Urinary bladder (tissue), 4 donors: ENCODE data around the gene MACROD2. TPM values are rescaled to one million over a fixed set of nuclear protein-coding genes. Genes with fewer than 3 reads are reported as not detected.
A peak's percentile ranks its signal among the peaks of the same experiment; 100 is the strongest.
"Not testable (repeated sequence)": the region's sequence is repeated elsewhere in the genome, so short reads cannot be mapped to it uniquely, and the experiment has no call there.

Source experiments
- DNase-seq: peaks from one replicate; pipeline ENCODE4 v3.0.0-alpha.2; 2015; ENCODE audit errors: extremely low spot score
- H3K27ac ChIP-seq: one replicate; pipeline ENCODE4 v1.5.1; 2013; ENCODE audit warnings: low read depth, mild to moderate bottlenecking, moderate library complexity
- H3K36me3 ChIP-seq: one replicate; pipeline ENCODE4 v1.6.1; 2013; ENCODE audit warnings: mild to moderate bottlenecking, moderate library complexity; ENCODE audit not compliant: insufficient read depth
- H3K4me1 ChIP-seq: one replicate; pipeline ENCODE4 v1.6.1; 2013; ENCODE audit warnings: mild to moderate bottlenecking, moderate library complexity; ENCODE audit not compliant: insufficient read depth
- H3K4me3 ChIP-seq: one replicate; pipeline ENCODE4 v1.5.1; 2013; ENCODE audit warnings: low read depth, low read length
- WGBS: extraction: QIAGEN DNeasy Blood & Tissue Kit; methylation state at CpG from one replicate; pipeline ENCODE4 v1.1.7; 2013; 5-methylcytosine and 5-hydroxymethylcytosine counted together
- polyA plus RNA-seq: library from polyadenylated mRNA; stranded (reverse); fragments of 200-250 nt; gene quantifications from one replicate; pipeline ENCODE4 v1.2.3, GENCODE V29; 2013
- total RNA-seq: library from RNA; depleted of rRNA; stranded (reverse); fragments of >200 nt; gene quantifications from one replicate; pipeline ENCODE4 v1.2.3, GENCODE V29; 2014
- donor health status: healthy with polysubstance abuse.
- donor health status: healthy.

MACROD2 gene
- 28.2 TPM for total RNA-seq
- polyA plus RNA-seq, result 3.0 TPM

- WGBS, result 2% methylated on average over 61 of the region's 61 CpGs
- DNase-seq, result peak; percentile 80
- peak within 1 kb of the TSS; percentile 71 for H3K27ac ChIP-seq
- no peaks in the 10 kb centered on the region for H3K36me3 ChIP-seq
- H3K4me3 ChIP-seq, result peak within 1 kb of the TSS; percentile 88
- no peaks in the 10 kb centered on the region for H3K4me1 ChIP-seq
These were observed at the start of gene MACROD2 for GRCh38 chr20:13995086-13995665. TSS of gene MACROD2 (plus strand) at chr20:13995516.

- no peaks in the 10 kb centered on the region for H3K36me3 ChIP-seq
- no peaks in the 10 kb centered on the region for H3K4me1 ChIP-seq
- WGBS, result 91% methylated on average over 3 of the region's 3 CpGs
- H3K27ac ChIP-seq, result no peak overlapping the region
- no peak overlapping the region for H3K4me3 ChIP-seq
- no peak for DNase-seq
These were observed 47.6 kb upstream of the MACROD2 start for GRCh38 chr20:13947719-13948118.

GRCh38 chr20:13953227-13953626, 42.1 kb upstream of the MACROD2 start:
- H3K4me1 ChIP-seq, result no peaks in the 10 kb centered on the region
- no peak overlapping the region for H3K4me3 ChIP-seq
- 70% methylated on average over 6 of the region's 6 CpGs for WGBS
- no peak for DNase-seq
- H3K36me3 ChIP-seq, result no peaks in the 10 kb centered on the region
- H3K27ac ChIP-seq, result no peak overlapping the region

DNA sequence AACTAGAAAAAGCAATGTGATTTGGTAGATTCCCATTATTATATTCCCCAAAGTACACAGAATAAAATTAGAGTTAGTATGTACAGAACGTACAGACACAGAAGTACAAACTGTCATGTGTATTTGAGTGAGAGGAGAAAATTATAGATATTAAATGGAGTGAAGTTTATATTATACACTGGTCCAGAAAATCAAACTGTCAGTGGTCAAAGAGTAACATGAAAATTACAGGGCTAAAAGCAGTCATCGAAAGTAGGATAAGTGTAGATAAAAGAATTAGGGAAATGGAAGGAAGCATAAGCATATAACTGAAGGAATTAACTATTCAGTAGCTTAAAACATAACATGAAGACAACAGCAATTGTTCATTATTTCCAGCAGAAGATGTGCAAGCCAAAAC, 35.2 kb upstream of the MACROD2 start:
- H3K27ac ChIP-seq, result no peak overlapping the region
- H3K36me3 ChIP-seq, result no peaks in the 10 kb centered on the region
- H3K4me3 ChIP-seq, result no peak overlapping the region
- WGBS, result 61% methylated on average over 2 of the region's 2 CpGs
- DNase-seq, result no peak
- no peaks in the 10 kb centered on the region for H3K4me1 ChIP-seq

DNA sequence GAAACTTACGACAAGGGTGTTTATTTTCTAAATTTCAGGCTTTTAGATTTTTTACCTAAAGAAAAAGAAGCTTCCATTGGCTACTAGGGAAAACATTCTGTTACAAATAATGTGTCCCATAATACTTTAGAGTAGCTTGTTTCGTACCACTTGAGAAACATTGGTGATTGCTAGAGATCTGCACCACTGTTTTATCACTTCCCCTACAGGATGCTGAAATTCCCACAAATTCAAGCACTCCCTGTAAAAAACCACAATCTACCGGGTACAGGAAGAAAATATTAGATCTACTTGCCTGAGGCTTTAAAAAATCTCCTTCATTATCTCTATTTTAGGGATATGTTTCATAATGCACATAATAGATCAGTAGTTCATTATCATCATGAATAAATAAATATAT, 34.8 kb upstream of the MACROD2 start:
- DNase-seq, result no peak
- Histone ChIP-seq H3K4me1 (no peaks in the 10 kb centered on the region), H3K4me3 (no peak overlapping the region), H3K27ac (no peak overlapping the region), H3K36me3 (no peaks in the 10 kb centered on the region)
- WGBS, result 45% methylated on average over 3 of the region's 3 CpGs

GRCh38 chr20:13984211-13984610, 11.1 kb upstream of the MACROD2 start:
- H3K4me1 ChIP-seq, result no peaks in the 10 kb centered on the region
- no peak overlapping the region for H3K4me3 ChIP-seq
- no peak for DNase-seq
- no peak overlapping the region for H3K27ac ChIP-seq
- H3K36me3 ChIP-seq, result no peaks in the 10 kb centered on the region
- WGBS, result 76% methylated on average over 4 of the region's 4 CpGs

DNA sequence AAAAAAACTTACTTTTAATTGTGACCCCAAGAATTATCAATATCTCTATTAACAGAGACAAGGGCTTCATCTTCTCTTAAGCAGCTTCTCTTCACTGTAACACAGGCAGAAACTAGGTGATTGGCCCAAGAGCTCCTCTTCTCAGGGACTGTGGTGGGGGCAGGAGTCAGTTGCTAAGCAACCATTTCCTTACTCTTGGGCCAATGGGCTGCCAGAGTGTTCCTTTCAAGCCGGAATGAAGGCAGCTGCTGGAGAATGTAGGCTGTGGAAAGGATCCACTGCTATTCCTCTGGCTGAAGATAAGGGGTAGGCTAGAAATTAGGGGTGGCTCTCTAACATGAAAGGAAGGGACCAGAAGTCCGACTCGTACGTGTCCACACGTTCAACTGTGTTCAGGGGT, 4.9 kb upstream of the MACROD2 start, which contains the start of gene SEL1L2:
Gene SEL1L2 (minus strand): TSS at position 150 of the 400 bp plus-strand sequence. CDS start 80 bp downstream, at position 70.
- H3K4me1 ChIP-seq, result no peaks in the 10 kb centered on the region
- no peaks in the 10 kb centered on the region for H3K36me3 ChIP-seq
- H3K4me3 ChIP-seq, result no peak within 1 kb of the TSS
- DNase-seq, result no peak
- H3K27ac ChIP-seq, result no peak within 1 kb of the TSS
- 46% methylated on average over 5 of the region's 5 CpGs for WGBS

DNA sequence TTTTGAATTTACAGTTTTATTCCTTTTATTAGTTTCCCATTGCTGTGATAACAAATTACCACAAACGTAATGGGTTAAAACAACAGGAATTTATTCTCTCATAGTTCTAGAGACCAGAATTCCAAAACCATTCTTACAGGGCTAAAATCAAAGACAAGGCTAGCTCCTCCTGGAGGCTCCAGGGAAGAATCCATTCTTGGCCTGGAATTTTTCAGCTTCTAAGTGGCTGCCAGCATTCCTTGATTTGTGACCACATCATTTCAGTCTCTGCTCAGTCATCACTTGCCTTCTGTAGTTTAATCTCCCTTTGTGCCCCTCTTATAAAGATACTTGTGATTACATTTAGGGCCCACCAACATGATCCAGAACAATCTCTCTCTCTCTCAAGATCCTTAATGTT, 4.0 kb upstream of the MACROD2 start:
- Histone ChIP-seq H3K4me1 (no peaks in the 10 kb centered on the region), H3K4me3 (no peak overlapping the region), H3K27ac (no peak overlapping the region), H3K36me3 (no peaks in the 10 kb centered on the region)
- 78% methylated on average over 1 of the region's 1 CpG for WGBS
- no peak for DNase-seq

DNA sequence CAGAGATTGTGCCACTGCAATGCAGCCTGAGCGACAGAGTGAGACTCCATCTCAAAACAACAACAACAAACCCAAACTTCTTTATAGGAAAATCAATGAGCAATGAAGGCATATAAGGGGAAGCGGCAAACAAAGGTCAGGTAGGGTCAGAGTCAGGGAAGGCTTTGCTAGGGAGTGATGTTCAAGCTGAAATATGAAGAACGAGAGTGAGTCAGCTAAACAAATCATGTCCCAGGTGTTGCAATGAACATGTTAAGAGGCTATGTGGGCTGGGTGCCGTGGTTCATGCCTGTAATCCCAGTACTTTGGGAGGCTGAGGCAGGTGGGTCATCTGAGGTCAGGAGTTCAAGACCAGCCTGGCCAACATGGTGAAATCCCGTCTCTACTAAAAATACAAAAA, 3.4 kb upstream of the MACROD2 start:
- WGBS, result 96% methylated on average over 5 of the region's 5 CpGs
- not testable (repeated sequence) for H3K36me3 ChIP-seq, DNase-seq, H3K4me1 ChIP-seq, H3K27ac ChIP-seq, H3K4me3 ChIP-seq

DNA sequence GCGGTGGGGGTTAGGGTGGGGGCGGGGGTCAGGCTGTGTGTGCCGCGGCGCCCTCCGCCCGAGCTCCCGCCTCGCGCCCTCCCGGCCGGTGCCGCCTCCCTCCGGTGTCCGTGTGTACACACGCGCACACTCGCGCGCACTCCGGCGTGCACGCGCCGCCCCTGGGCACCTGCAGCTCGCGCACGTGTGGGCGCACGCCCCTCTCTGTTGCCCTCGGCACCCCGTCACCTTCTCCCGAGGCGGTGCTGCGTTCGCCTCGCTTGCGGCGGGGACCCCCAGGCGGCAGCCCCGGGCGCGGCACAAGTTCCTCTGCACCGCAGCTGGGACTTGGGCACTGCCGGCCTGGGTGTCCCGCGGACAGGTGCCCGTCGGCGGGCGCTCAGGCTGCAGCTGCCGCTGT, 525 bp downstream of the MACROD2 start:
- no peak for DNase-seq
- peak overlapping the region; percentile 71 for H3K27ac ChIP-seq
- no peaks in the 10 kb centered on the region for H3K4me1 ChIP-seq
- H3K36me3 ChIP-seq, result no peaks in the 10 kb centered on the region
- WGBS, result under 1% methylated on average over 52 of the region's 52 CpGs
- peak overlapping the region; percentile 88 for H3K4me3 ChIP-seq

DNA sequence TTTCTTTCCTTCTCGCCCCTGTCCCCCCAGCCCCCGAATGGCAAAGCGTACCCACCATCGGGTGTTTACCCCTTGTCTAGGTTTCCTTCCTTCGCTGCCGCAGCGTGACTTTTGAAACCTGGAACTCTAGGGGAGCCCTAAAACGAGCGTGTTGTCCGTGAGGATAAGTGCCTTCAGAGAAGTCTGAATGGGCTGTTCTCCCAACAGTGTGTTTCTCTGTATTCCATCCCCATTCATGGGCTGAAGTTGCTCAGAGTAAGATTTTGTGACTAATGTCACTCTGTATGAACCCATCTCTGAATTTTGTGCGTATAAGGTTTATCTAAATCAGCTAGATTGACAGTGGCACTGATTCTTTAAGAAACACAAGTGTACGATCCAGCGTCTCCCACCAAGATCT, 949 bp downstream of the MACROD2 start:
- DNase-seq, result no peak
- 5% methylated on average over 13 of the region's 13 CpGs for WGBS
- H3K4me3 ChIP-seq, result peak overlapping the region; percentile 88
- H3K36me3 ChIP-seq, result no peaks in the 10 kb centered on the region
- no peaks in the 10 kb centered on the region for H3K4me1 ChIP-seq
- H3K27ac ChIP-seq, result no peak overlapping the region

GRCh38 chr20:14000917-14001316, 5.6 kb downstream of the MACROD2 start:
- no peak for DNase-seq
- no peaks in the 10 kb centered on the region for H3K36me3 ChIP-seq
- WGBS, result 94% methylated on average over 1 of the region's 1 CpG
- H3K4me1 ChIP-seq, result no peaks in the 10 kb centered on the region
- H3K4me3 ChIP-seq, result no peak overlapping the region
- no peak overlapping the region for H3K27ac ChIP-seq

DNA sequence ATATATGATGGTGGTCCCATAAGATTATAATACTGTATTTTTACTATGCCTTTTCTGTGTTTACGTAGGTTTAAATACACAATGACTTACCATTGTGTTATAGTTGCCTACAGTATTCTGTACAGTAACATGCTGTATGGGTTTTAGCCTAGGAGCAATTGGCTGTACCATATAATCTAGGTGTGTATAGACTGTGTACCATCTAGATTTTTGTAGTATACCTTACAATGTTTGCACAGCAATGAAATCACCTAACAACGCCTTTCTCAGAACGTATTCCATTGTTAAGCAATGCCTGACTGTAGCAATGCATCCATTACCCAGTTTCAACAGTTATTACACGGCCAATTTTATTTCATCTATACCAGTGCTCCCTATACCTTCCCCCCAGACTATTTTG, 10.7 kb downstream of the MACROD2 start:
- Histone ChIP-seq H3K4me1 (no peaks in the 10 kb centered on the region), H3K36me3 (no peaks in the 10 kb centered on the region), H3K27ac (no peak overlapping the region), H3K4me3 (no peak overlapping the region)
- DNase-seq, result no peak
- 98% methylated on average over 4 of the region's 4 CpGs for WGBS

DNA sequence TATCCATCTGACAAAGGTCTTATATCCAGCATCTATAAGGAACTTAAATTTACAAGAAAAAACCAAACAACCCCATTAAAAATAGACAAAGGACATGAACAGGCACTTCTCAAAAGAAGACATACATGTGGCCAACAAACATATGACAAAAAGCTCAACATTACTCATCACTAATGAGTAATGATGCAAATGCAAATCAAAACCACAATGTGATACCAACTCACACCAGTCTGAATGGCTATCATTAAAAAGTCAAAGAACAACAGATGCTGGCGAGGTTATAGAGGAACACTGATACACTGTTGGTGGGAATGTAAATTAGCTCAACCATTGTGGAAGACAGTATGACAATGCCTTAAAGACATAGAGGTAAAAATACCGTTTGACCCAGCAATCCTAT, 13.9 kb downstream of the MACROD2 start:
- WGBS, result 63% methylated on average over 2 of the region's 2 CpGs
- no peaks in the 10 kb centered on the region for H3K36me3 ChIP-seq
- H3K27ac ChIP-seq, result no peak overlapping the region
- no peak overlapping the region for H3K4me3 ChIP-seq
- DNase-seq, result no peak
- no peaks in the 10 kb centered on the region for H3K4me1 ChIP-seq

DNA sequence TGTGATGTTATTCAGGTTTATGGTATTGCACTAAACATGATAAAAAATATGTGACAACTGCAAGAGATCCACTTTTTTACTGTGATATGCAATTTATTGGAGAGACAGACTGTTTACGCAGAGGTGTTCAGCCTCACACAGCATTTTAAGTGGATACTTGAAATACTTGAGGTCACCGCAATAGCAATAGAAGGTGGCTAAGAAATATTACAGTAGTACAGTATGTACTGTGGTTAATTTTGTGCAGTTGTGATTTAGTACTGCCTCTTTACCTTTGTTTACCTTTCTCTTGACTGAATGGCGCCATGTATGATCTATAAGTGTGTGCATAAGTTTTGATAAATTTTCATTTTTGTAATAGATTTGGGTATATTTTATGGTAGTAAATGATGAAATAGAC, 17.4 kb downstream of the MACROD2 start:
- no peak overlapping the region for H3K27ac ChIP-seq

More for the DNA sequence above, 17.4 kb downstream of the MACROD2 start:
- no peaks in the 10 kb centered on the region for H3K4me1 ChIP-seq
- WGBS, result 98% methylated on average over 3 of the region's 3 CpGs
- DNase-seq, result no peak
- H3K36me3 ChIP-seq, result no peaks in the 10 kb centered on the region
- no peak overlapping the region for H3K4me3 ChIP-seq
